ENCODE results near the gene LRRC46.

- TF ChIP-seq CTCF (IDR thresholded peaks at IDR 0.05) (no peak), POLR2A (IDR thresholded peaks at IDR 0.05) (no peak)
Measured at GRCh38 chr17:47816947-47817346, 14.5 kb upstream of the LRRC46 start.

Data from thyroid gland (tissue), 4 donors.